Common myeloid progenitor, CD34-positive (primary cell): ENCODE results near the gene PTPN14.

ENCODE experiments used
- CTCF ChIA-PET: fragments of 350-600 bp; sonication (Branson Sonifier 250); formaldehyde crosslinking; loops from one replicate; lab custom pipeline; 2021; ENCODE audit warnings: antibody characterized with exemption; lab: Charles Lee
- POLR2A ChIA-PET: fragments of 350-600 bp; sonication (Branson Sonifier 250); formaldehyde crosslinking; loops from one replicate; lab custom pipeline; 2021; ENCODE audit warnings: antibody characterized with exemption; lab: Charles Lee
- DNase-seq, 3 donors: peaks; one replicate each; pipeline versions ENCODE4 v3.0.0 to v3.0.0-alpha.2; 2013
- H3K27ac ChIP-seq, 2 experiments: 1 replicate in 1 of 2; 2 replicates in 1 of 2; pipeline ENCODE4 v1.7.0; 2013; ENCODE audit warnings: inconsistent platforms in 2 of 2, low read length in 2 of 2, mild to moderate bottlenecking in 2 of 2, low read depth in 1 of 2, moderate library complexity in 1 of 2; ENCODE audit not compliant: severe bottlenecking in 2 of 2, insufficient read depth in 1 of 2, poor library complexity in 1 of 2
- H3K27me3 ChIP-seq, 5 experiments: replicated peaks in 2 of 5; 1 replicate in 3 of 5; 2 replicates in 2 of 5; pipeline versions ENCODE4 v1.6.1 to v1.7.0; 2013; ENCODE audit warnings: low read length in 4 of 5, mild to moderate bottlenecking in 2 of 5, moderate library complexity in 2 of 5, inconsistent platforms in 1 of 5; ENCODE audit not compliant: insufficient read depth in 5 of 5, control insufficient read depth in 4 of 5
- H3K36me3 ChIP-seq, 4 experiments: 1 replicate in 2 of 4; 2 replicates in 2 of 4; pipeline versions ENCODE4 v1.6.1 to v1.7.0; 2013; ENCODE audit warnings: low read length in 3 of 4, control low read depth in 1 of 4, mild to moderate bottlenecking in 1 of 4; ENCODE audit not compliant: control insufficient read depth in 4 of 4, insufficient read depth in 4 of 4
- H3K4me1 ChIP-seq, 4 experiments: 1 replicate in 3 of 4; 2 replicates in 1 of 4; pipeline versions ENCODE4 v1.6.1 to v1.7.1; 2013; ENCODE audit warnings: low read length in 3 of 4, mild to moderate bottlenecking in 3 of 4, control low read depth in 1 of 4, inconsistent platforms in 1 of 4, moderate library complexity in 1 of 4; ENCODE audit not compliant: control insufficient read depth in 4 of 4, insufficient read depth in 4 of 4; ENCODE audit errors: control extremely low read depth in 1 of 4
- H3K4me3 ChIP-seq, 7 experiments: 1 replicate in 4 of 7; 2 replicates in 3 of 7; pipeline versions ENCODE4 v1.5.1 to v1.7.0; 2013; ENCODE audit warnings: mild to moderate bottlenecking in 7 of 7, low read length in 6 of 7, moderate library complexity in 6 of 7, inconsistent platforms in 2 of 7, low read depth in 2 of 7, control low read depth in 1 of 7; ENCODE audit not compliant: insufficient read depth in 4 of 7, control insufficient read depth in 1 of 7; ENCODE audit errors: extremely low read depth in 1 of 7
- H3K9me3 ChIP-seq, 5 experiments: 1 replicate in 4 of 5; 2 replicates in 1 of 5; pipeline versions ENCODE4 v1.6.1 to v1.7.1; 2013; ENCODE audit warnings: low read length in 4 of 5, mild to moderate bottlenecking in 2 of 5, inconsistent platforms in 1 of 5, low read depth in 1 of 5, moderate library complexity in 1 of 5; ENCODE audit not compliant: control insufficient read depth in 4 of 5, insufficient read depth in 2 of 5; ENCODE audit errors: control extremely low read depth in 1 of 5
- WGBS: methylation state at CpG from one replicate; pipeline ENCODE4 v1.1.5; 2013; ENCODE audit not compliant: insufficient coverage; 5-methylcytosine and 5-hydroxymethylcytosine counted together

The PTPN14 gene

GRCh38 chr1:214472364-214472763 is 79.0 kb downstream of the PTPN14 start:
- Histone ChIP-seq H3K27me3 (peaks cover 0 to 28% (median 0%) of the 10 kb centered on the region in 5 experiments), H3K36me3 (no peaks in the 10 kb centered on the region), H3K9me3 (no peaks in the 10 kb centered on the region), H3K4me3 (no peak overlapping the region), H3K27ac (no peak overlapping the region), H3K4me1 (no peaks in the 10 kb centered on the region)
- no peak for DNase-seq
- ChIA-PET POLR2A (no interaction called here), CTCF (interaction anchor here (1.6 kb wide), 1 partner anchor 112 kb away, joined by 4 read pairs; no protein-coding TSS in a partner anchor)

GRCh38 chr1:214471458-214471857 is 79.9 kb downstream of the PTPN14 start:
- Histone ChIP-seq H3K27me3 (peaks cover 0 to 22% (median 0%) of the 10 kb centered on the region in 5 experiments), H3K9me3 (no peaks in the 10 kb centered on the region), H3K36me3 (no peaks in the 10 kb centered on the region), H3K4me1 (no peaks in the 10 kb centered on the region), H3K27ac (no peak overlapping the region), H3K4me3 (no peak overlapping the region)
- 100% methylated on average over 2 of the region's 2 CpGs for WGBS
- CTCF ChIA-PET, result no interaction called here
- no peak for DNase-seq
- POLR2A ChIA-PET, result no interaction called here

GRCh38 chr1:214470132-214470531 is 81.3 kb downstream of the PTPN14 start:
- Histone ChIP-seq H3K36me3 (no peaks in the 10 kb centered on the region), H3K27me3 (peaks cover 0 to 14% (median 0%) of the 10 kb centered on the region in 5 experiments), H3K27ac (no peak overlapping the region), H3K4me1 (no peaks in the 10 kb centered on the region), H3K4me3 (no peak overlapping the region), H3K9me3 (no peaks in the 10 kb centered on the region)
- WGBS, result 100% methylated on average over 3 of the region's 3 CpGs
- DNase-seq, result no peak
- CTCF ChIA-PET, result interaction anchor here (1.0 kb wide), 1 partner anchor 10 kb away, joined by 3 read pairs; no protein-coding TSS in a partner anchor
- POLR2A ChIA-PET, result no interaction called here

- H3K36me3 ChIP-seq, result no peaks in the 10 kb centered on the region
- peaks cover 0 to 14% (median 0%) of the 10 kb centered on the region in 5 experiments for H3K27me3 ChIP-seq
- ChIA-PET POLR2A (no interaction called here), CTCF (no interaction called here)
- no peak overlapping the region for H3K4me3 ChIP-seq
- H3K4me1 ChIP-seq, result no peaks in the 10 kb centered on the region
- no peaks in the 10 kb centered on the region for H3K9me3 ChIP-seq
- H3K27ac ChIP-seq, result no peak overlapping the region
- WGBS, result 100% methylated on average over 1 of the region's 1 CpG
- no peak for DNase-seq
These were observed 82.1 kb downstream of the PTPN14 start for GRCh38 chr1:214469290-214469689.

- no peaks in the 10 kb centered on the region for H3K36me3 ChIP-seq
- H3K9me3 ChIP-seq, result no peaks in the 10 kb centered on the region
- no peak for DNase-seq
- WGBS, result no CpG with 5 or more reads among the region's 1 CpG
- no peaks in the 10 kb centered on the region for H3K4me1 ChIP-seq
- CTCF ChIA-PET, result interaction anchor here (1.2 kb wide), 1 partner anchor 12 kb away, joined by 3 read pairs; no protein-coding TSS in a partner anchor
- POLR2A ChIA-PET, result no interaction called here
- H3K27me3 ChIP-seq, result peaks cover 0 to 7% (median 0%) of the 10 kb centered on the region in 5 experiments
- no peak overlapping the region for H3K27ac ChIP-seq
- H3K4me3 ChIP-seq, result no peak overlapping the region
These were observed 84.3 kb downstream of the PTPN14 start for GRCh38 chr1:214467078-214467585.

GRCh38 chr1:214466403-214467077 is 84.9 kb downstream of the PTPN14 start:
- H3K4me3 ChIP-seq, result no peak overlapping the region
- H3K36me3 ChIP-seq, result no peaks in the 10 kb centered on the region
- H3K9me3 ChIP-seq, result no peaks in the 10 kb centered on the region
- no peaks in the 10 kb centered on the region for H3K4me1 ChIP-seq
- WGBS, result no CpG with 5 or more reads among the region's 3 CpGs
- ChIA-PET POLR2A (no interaction called here), CTCF (interaction anchor here (1.2 kb wide), 1 partner anchor 11 kb away, joined by 3 read pairs; no protein-coding TSS in a partner anchor)
- no peak for DNase-seq
- H3K27me3 ChIP-seq, result peaks cover 0 to 2% (median 0%) of the 10 kb centered on the region in 5 experiments
- no peak overlapping the region for H3K27ac ChIP-seq
